Measurements from ENCODE around the gene NSD2.

NSD2 gene

GRCh38 chr4:1953335-1953734 is 82.1 kb downstream of the NSD2 start:
- TF ChIP-seq SIN3A (IDR thresholded peaks at IDR 0.05; ENCODE audit: borderline replicate concordance, insufficient read depth, low read length) (no peak), TAF1 (IDR thresholded peaks at IDR 0.05; ENCODE audit: borderline replicate concordance, insufficient read depth, low read length) (no peak), POLR2AphosphoS5 (IDR thresholded peaks at IDR 0.05; ENCODE audit: low read depth, low read length) (no peak), REST (IDR thresholded peaks at IDR 0.05; ENCODE audit: insufficient read depth in 1 of 2, low read depth in 2 of 2, low read length in 2 of 2) (no peak), FOXP2 (optimal IDR thresholded peaks at IDR 0.05; ENCODE audit: borderline replicate concordance, extremely low read depth, extremely low read length, insufficient read depth) (no peak)

GRCh38 chr4:1956631-1957030 is 85.4 kb downstream of the NSD2 start:
- TF ChIP-seq POLR2AphosphoS5 (IDR thresholded peaks at IDR 0.05; ENCODE audit: low read depth, low read length) = no peak
- TF ChIP-seq TAF1 (IDR thresholded peaks at IDR 0.05; ENCODE audit: borderline replicate concordance, insufficient read depth, low read length) = no peak
- no peak for TF ChIP-seq REST (IDR thresholded peaks at IDR 0.05; ENCODE audit: insufficient read depth in 1 of 2, low read depth in 2 of 2, low read length in 2 of 2)
- TF ChIP-seq SIN3A (IDR thresholded peaks at IDR 0.05; ENCODE audit: borderline replicate concordance, insufficient read depth, low read length) = no peak
- no peak for TF ChIP-seq FOXP2 (optimal IDR thresholded peaks at IDR 0.05; ENCODE audit: borderline replicate concordance, extremely low read depth, extremely low read length, insufficient read depth)

GRCh38 chr4:1958276-1959103 is 87.3 kb downstream of the NSD2 start:
- TF ChIP-seq TAF1 (IDR thresholded peaks at IDR 0.05; ENCODE audit: borderline replicate concordance, insufficient read depth, low read length) (no peak), FOXP2 (optimal IDR thresholded peaks at IDR 0.05; ENCODE audit: borderline replicate concordance, extremely low read depth, extremely low read length, insufficient read depth) (no peak), SIN3A (IDR thresholded peaks at IDR 0.05; ENCODE audit: borderline replicate concordance, insufficient read depth, low read length) (no peak), REST (IDR thresholded peaks at IDR 0.05; ENCODE audit: insufficient read depth in 1 of 2, low read depth in 2 of 2, low read length in 2 of 2) (no peak), POLR2AphosphoS5 (IDR thresholded peaks at IDR 0.05; ENCODE audit: low read depth, low read length) (no peak)

- TF ChIP-seq TAF1 (IDR thresholded peaks at IDR 0.05; ENCODE audit: borderline replicate concordance, insufficient read depth, low read length) = no peak
- no peak for TF ChIP-seq FOXP2 (optimal IDR thresholded peaks at IDR 0.05; ENCODE audit: borderline replicate concordance, extremely low read depth, extremely low read length, insufficient read depth)
These were observed 87.9 kb downstream of the NSD2 start for GRCh38 chr4:1959104-1959384.

GRCh38 chr4:1960170-1960825 is 89.1 kb downstream of the NSD2 start:
- TF ChIP-seq SIN3A (IDR thresholded peaks at IDR 0.05; ENCODE audit: borderline replicate concordance, insufficient read depth, low read length) (no peak), TAF1 (IDR thresholded peaks at IDR 0.05; ENCODE audit: borderline replicate concordance, insufficient read depth, low read length) (no peak), POLR2AphosphoS5 (IDR thresholded peaks at IDR 0.05; ENCODE audit: low read depth, low read length) (no peak), REST (IDR thresholded peaks at IDR 0.05; ENCODE audit: insufficient read depth in 1 of 2, low read depth in 2 of 2, low read length in 2 of 2) (no peak), FOXP2 (optimal IDR thresholded peaks at IDR 0.05; ENCODE audit: borderline replicate concordance, extremely low read depth, extremely low read length, insufficient read depth) (no peak)

All from PFSK-1 (cell line).